Keratinocyte (primary cell): ENCODE results near the gene ALPI.
"Not testable (repeated sequence)": the region's sequence is repeated elsewhere in the genome, so short reads cannot be mapped to it uniquely, and the experiment has no call there.

Experiments used
- EZH2 ChIP-seq: IDR thresholded peaks from one replicate; pipeline ENCODE4 v1.6.1; 2012; ENCODE audit warnings: inconsistent platforms, mild to moderate bottlenecking, low read length, moderate library complexity
- TF ChIP-seq, protein P1 (sequence below), 3 experiments: IDR thresholded peaks in 1 of 3; conservative IDR thresholded peaks in 1 of 3; optimal IDR thresholded peaks in 1 of 3; 2 replicates in 2 of 3; 3 replicates in 1 of 3; pipeline versions ENCODE3 to v1.5.1; 2011; ENCODE audit warnings: low read length in 3 of 3, mild to moderate bottlenecking in 3 of 3, moderate library complexity in 2 of 3, control low read depth in 1 of 3, inconsistent platforms in 1 of 3; ENCODE audit not compliant: insufficient read depth in 2 of 3; ENCODE audit errors: extremely low read depth in 1 of 3

GRCh38 chr2:232443669-232444408, 12.1 kb upstream of the ALPI start:
- TF ChIP-seq, protein P1, sequence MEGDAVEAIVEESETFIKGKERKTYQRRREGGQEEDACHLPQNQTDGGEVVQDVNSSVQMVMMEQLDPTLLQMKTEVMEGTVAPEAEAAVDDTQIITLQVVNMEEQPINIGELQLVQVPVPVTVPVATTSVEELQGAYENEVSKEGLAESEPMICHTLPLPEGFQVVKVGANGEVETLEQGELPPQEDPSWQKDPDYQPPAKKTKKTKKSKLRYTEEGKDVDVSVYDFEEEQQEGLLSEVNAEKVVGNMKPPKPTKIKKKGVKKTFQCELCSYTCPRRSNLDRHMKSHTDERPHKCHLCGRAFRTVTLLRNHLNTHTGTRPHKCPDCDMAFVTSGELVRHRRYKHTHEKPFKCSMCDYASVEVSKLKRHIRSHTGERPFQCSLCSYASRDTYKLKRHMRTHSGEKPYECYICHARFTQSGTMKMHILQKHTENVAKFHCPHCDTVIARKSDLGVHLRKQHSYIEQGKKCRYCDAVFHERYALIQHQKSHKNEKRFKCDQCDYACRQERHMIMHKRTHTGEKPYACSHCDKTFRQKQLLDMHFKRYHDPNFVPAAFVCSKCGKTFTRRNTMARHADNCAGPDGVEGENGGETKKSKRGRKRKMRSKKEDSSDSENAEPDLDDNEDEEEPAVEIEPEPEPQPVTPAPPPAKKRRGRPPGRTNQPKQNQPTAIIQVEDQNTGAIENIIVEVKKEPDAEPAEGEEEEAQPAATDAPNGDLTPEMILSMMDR (optimal IDR thresholded peaks at IDR 0.05 in 1 of 3, IDR thresholded peaks at IDR 0.05 in 1 of 3, conservative IDR thresholded peaks at IDR 0.05 in 1 of 3; ENCODE audit: extremely low read depth in 1 of 3, insufficient read depth in 2 of 3, low read length in 3 of 3) = not testable (repeated sequence)
- TF ChIP-seq EZH2 = not testable (repeated sequence)
